A549 (cell line): ENCODE data around the gene FRMD6.

ENCODE experiments used
- BHLHE40 ChIP-seq: IDR thresholded peaks from 2 replicates; pipeline ENCODE4 v1.6.1; 2012; ENCODE audit warnings: low read depth, low read length, inconsistent platforms
- HDAC2 ChIP-seq: fragments of 200-600 bp; sonication (generic); IDR thresholded peaks from 2 replicates; pipeline ENCODE4 v1.6.1; 2016
- MAFK ChIP-seq: fragments of 450-650 bp; IDR thresholded peaks from 2 replicates; pipeline ENCODE4 v1.6.1; 2014; ENCODE audit not compliant: partially characterized antibody
- PHF8 ChIP-seq: fragments of 200-600 bp; sonication (generic); IDR thresholded peaks from 2 replicates; pipeline ENCODE4 v1.6.1; 2016; ENCODE audit warnings: low read depth, mild to moderate bottlenecking, antibody characterized with exemption, moderate library complexity, borderline replicate concordance
- RCOR1 ChIP-seq: fragments of 150-350 bp; IDR thresholded peaks from 2 replicates; pipeline ENCODE4 v1.6.1; 2014; ENCODE audit warnings: antibody characterized with exemption, low read length, low read depth
- RFX5 ChIP-seq: fragments of 450-650 bp; IDR thresholded peaks from 2 replicates; pipeline ENCODE4 v1.7.1; 2014; ENCODE audit warnings: antibody characterized with exemption, mild to moderate bottlenecking, moderate library complexity
- TF ChIP-seq, protein P1 (sequence below): fragments of >200 bp; sonication (Bioruptor Twin); formaldehyde crosslinking; IDR thresholded peaks from 3 replicates; pipeline ENCODE4 v1.5.1; 2016
- TF ChIP-seq, protein P2 (sequence below): fragments of 200-600 bp; sonication (generic); IDR thresholded peaks from 2 replicates; pipeline ENCODE4 v1.6.1; 2016; ENCODE audit warnings: antibody characterized with exemption, mild to moderate bottlenecking, moderate library complexity

GRCh38 chr14:51724650-51725049, 72.9 kb downstream of the FRMD6 start:
- TF ChIP-seq PHF8, result no peak
- no peak for TF ChIP-seq HDAC2
- TF ChIP-seq MAFK, result no peak
- no peak for TF ChIP-seq RCOR1
- TF ChIP-seq, protein P1, sequence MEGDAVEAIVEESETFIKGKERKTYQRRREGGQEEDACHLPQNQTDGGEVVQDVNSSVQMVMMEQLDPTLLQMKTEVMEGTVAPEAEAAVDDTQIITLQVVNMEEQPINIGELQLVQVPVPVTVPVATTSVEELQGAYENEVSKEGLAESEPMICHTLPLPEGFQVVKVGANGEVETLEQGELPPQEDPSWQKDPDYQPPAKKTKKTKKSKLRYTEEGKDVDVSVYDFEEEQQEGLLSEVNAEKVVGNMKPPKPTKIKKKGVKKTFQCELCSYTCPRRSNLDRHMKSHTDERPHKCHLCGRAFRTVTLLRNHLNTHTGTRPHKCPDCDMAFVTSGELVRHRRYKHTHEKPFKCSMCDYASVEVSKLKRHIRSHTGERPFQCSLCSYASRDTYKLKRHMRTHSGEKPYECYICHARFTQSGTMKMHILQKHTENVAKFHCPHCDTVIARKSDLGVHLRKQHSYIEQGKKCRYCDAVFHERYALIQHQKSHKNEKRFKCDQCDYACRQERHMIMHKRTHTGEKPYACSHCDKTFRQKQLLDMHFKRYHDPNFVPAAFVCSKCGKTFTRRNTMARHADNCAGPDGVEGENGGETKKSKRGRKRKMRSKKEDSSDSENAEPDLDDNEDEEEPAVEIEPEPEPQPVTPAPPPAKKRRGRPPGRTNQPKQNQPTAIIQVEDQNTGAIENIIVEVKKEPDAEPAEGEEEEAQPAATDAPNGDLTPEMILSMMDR, result no peak
- TF ChIP-seq, protein P2, sequence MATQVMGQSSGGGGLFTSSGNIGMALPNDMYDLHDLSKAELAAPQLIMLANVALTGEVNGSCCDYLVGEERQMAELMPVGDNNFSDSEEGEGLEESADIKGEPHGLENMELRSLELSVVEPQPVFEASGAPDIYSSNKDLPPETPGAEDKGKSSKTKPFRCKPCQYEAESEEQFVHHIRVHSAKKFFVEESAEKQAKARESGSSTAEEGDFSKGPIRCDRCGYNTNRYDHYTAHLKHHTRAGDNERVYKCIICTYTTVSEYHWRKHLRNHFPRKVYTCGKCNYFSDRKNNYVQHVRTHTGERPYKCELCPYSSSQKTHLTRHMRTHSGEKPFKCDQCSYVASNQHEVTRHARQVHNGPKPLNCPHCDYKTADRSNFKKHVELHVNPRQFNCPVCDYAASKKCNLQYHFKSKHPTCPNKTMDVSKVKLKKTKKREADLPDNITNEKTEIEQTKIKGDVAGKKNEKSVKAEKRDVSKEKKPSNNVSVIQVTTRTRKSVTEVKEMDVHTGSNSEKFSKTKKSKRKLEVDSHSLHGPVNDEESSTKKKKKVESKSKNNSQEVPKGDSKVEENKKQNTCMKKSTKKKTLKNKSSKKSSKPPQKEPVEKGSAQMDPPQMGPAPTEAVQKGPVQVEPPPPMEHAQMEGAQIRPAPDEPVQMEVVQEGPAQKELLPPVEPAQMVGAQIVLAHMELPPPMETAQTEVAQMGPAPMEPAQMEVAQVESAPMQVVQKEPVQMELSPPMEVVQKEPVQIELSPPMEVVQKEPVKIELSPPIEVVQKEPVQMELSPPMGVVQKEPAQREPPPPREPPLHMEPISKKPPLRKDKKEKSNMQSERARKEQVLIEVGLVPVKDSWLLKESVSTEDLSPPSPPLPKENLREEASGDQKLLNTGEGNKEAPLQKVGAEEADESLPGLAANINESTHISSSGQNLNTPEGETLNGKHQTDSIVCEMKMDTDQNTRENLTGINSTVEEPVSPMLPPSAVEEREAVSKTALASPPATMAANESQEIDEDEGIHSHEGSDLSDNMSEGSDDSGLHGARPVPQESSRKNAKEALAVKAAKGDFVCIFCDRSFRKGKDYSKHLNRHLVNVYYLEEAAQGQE, result no peak
- TF ChIP-seq RFX5, result no peak
- TF ChIP-seq BHLHE40, result no peak
